Keratinocyte (primary cell): ENCODE results near the gene AP5Z1. TPM values are rescaled to one million over a fixed set of nuclear protein-coding genes. Genes with fewer than 3 reads are reported as not detected.

Source experiments
- DNase-seq: peaks from one replicate; pipeline ENCODE4 v3.0.0-alpha.2; 2011; ENCODE audit warnings: low read depth, missing footprints, low spot score
- FAIRE-seq: peaks from 2 replicates; lab custom pipeline; 2011; peaks lifted over from hg19 to GRCh38; lab: Jason Lieb, UNC
- H2AFZ ChIP-seq: 2 replicates; pipeline ENCODE4 v1.6.0; 2012; ENCODE audit warnings: low read length, control low read depth, inconsistent platforms; ENCODE audit not compliant: control insufficient read depth
- H3K27ac ChIP-seq: 2 replicates; pipeline ENCODE4 v1.5.1; 2011; ENCODE audit warnings: low read length; ENCODE audit not compliant: control insufficient read depth, insufficient read depth
- H3K27me3 ChIP-seq: 3 replicates; pipeline ENCODE4 v1.6.0; 2011; ENCODE audit warnings: low read length; ENCODE audit not compliant: control insufficient read depth, insufficient read depth; ENCODE audit errors: extremely low read depth
- H3K36me3 ChIP-seq, 2 experiments: 2 replicates in 1 of 2; 3 replicates in 1 of 2; pipeline ENCODE4 v1.5.1; 2011; ENCODE audit warnings: low read length in 2 of 2, mild to moderate bottlenecking in 1 of 2; ENCODE audit not compliant: control insufficient read depth in 2 of 2, insufficient read depth in 2 of 2; ENCODE audit errors: extremely low read depth in 1 of 2
- H3K4me1 ChIP-seq: 3 replicates; pipeline ENCODE4 v1.5.1; 2011; ENCODE audit warnings: low read length; ENCODE audit not compliant: control insufficient read depth, insufficient read depth; ENCODE audit errors: extremely low read depth
- H3K4me2 ChIP-seq: 3 replicates; pipeline ENCODE4 v1.6.0; 2011; ENCODE audit warnings: low read depth, low read length; ENCODE audit not compliant: control insufficient read depth, insufficient read depth; ENCODE audit errors: extremely low read depth
- H3K4me3 ChIP-seq, 3 experiments: fragments of 200-600 bp in 1 of 3; sonication (generic) in 1 of 3; 2 replicates in 2 of 3; 3 replicates in 1 of 3; pipeline ENCODE4 v1.5.1; 2011 to 2016; ENCODE audit warnings: low read length in 3 of 3, mild to moderate bottlenecking in 3 of 3, control low read depth in 2 of 3, inconsistent platforms in 1 of 3, low read depth in 1 of 3, mixed read lengths in 1 of 3, mixed run types in 1 of 3, moderate library complexity in 1 of 3; ENCODE audit not compliant: control insufficient read depth in 2 of 3, insufficient read depth in 2 of 3; ENCODE audit errors: extremely low read depth in 1 of 3
- H3K79me2 ChIP-seq: 2 replicates; pipeline ENCODE4 v1.6.0; 2012; ENCODE audit warnings: low read length; ENCODE audit not compliant: control insufficient read depth, insufficient read depth
- H3K9ac ChIP-seq: 3 replicates; pipeline ENCODE4 v1.6.0; 2011; ENCODE audit warnings: low read length; ENCODE audit not compliant: control insufficient read depth, insufficient read depth; ENCODE audit errors: extremely low read depth
- H3K9me1 ChIP-seq: 3 replicates; pipeline ENCODE4 v1.6.0; 2011; ENCODE audit warnings: low read length; ENCODE audit not compliant: control insufficient read depth, insufficient read depth; ENCODE audit errors: extremely low read depth
- H3K9me3 ChIP-seq: 2 replicates; pipeline ENCODE4 v1.5.1; 2012; ENCODE audit warnings: low read depth, low read length; ENCODE audit not compliant: control insufficient read depth
- H4K20me1 ChIP-seq: 3 replicates; pipeline ENCODE4 v1.6.0; 2011; ENCODE audit warnings: low read length; ENCODE audit not compliant: control insufficient read depth, insufficient read depth; ENCODE audit errors: extremely low read depth
- CTCF ChIP-seq, 3 experiments: IDR thresholded peaks in 1 of 3; conservative IDR thresholded peaks in 1 of 3; optimal IDR thresholded peaks in 1 of 3; 2 replicates in 2 of 3; 3 replicates in 1 of 3; pipeline versions ENCODE3 to v1.5.1; 2011; ENCODE audit warnings: low read length in 3 of 3, mild to moderate bottlenecking in 3 of 3, moderate library complexity in 2 of 3, control low read depth in 1 of 3, inconsistent platforms in 1 of 3; ENCODE audit not compliant: insufficient read depth in 2 of 3; ENCODE audit errors: extremely low read depth in 1 of 3
- EZH2 ChIP-seq: IDR thresholded peaks from one replicate; pipeline ENCODE4 v1.6.1; 2012; ENCODE audit warnings: inconsistent platforms, mild to moderate bottlenecking, low read length, moderate library complexity
- dilution Hi-C: fragments of 300-500 bp; cut with MboI; formaldehyde crosslinking; loops from one replicate; pipeline ENCODE4 v1.7.0; 2020; ENCODE audit warnings: low sequenced_read_pairs; ENCODE audit not compliant: extremely low pct_ligation_motif_present
- polyA plus RNA-seq, 5 experiments: library from polyadenylated mRNA; depleted of rRNA in 3 of 5; stranded (reverse) in 3 of 5; stranded (forward) in 1 of 5; unstranded in 1 of 5; fragments of >200 nt; gene quantifications; 1 replicate in 1 of 5; 2 replicates in 3 of 5; 3 replicates in 1 of 5; pipeline versions ENCODE4 v1.2.1 to v1.2.3, GENCODE V29; 2011 to 2012; ENCODE audit warnings: missing spikeins in 2 of 5, low read depth in 1 of 5, low replicate concordance in 1 of 5

The AP5Z1 gene
- polyA plus RNA-seq, 1 donor (not counting 4 experiments of a cell fraction or from before 2014, with no cell fraction given), result 12.6 TPM

DNA sequence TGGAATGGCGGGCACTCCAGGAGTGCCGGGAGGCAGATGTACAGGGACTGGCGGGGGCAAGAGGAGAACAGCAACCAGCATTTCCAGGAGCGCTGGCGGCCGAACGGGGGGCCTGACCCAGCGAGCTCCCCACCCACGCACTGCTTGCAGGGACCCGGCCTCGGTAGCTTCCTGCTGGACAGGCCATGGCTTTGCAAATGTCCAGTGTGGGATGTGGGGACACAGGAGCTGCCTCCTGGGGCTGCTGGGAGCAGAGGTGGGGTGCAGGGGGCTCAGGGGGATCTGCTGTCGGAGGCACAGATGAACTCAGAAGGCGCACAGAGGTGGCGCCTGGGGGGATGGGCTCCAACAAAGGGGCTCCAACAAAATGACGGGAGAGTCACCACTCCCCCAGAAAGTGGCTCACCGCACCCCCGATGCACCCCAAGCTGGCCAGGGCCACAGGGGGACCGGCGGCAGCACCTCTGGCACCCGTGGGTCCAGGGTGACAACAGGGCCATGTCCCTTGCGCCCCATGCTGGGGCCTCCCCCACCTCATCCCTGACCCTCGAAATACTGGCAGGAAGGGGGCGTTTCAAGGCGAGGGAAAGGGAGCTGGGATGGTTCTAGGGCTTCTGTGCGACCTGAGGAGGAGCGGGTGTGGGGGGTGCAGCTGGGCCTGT lies 41.1 kb downstream of the AP5Z1 start:
- Histone ChIP-seq H3K9me3 (no peaks in the 10 kb centered on the region), H3K4me1 (no peaks in the 10 kb centered on the region), H3K9me1 (no peaks in the 10 kb centered on the region), H3K27me3 (peaks cover 11% of the 10 kb centered on the region), H3K9ac (no peak overlapping the region), H3K4me3 (no peak overlapping the region), H3K27ac (no peak overlapping the region), H2AFZ (no peak overlapping the region), H3K4me2 (no peak overlapping the region), H4K20me1 (no peaks in the 10 kb centered on the region), H3K36me3 (no peaks in the 10 kb centered on the region), H3K79me2 (no peaks in the 10 kb centered on the region)
- FAIRE-seq, result no peak
- dilution Hi-C loops, result no loop called here
- TF ChIP-seq CTCF (optimal IDR thresholded peaks at IDR 0.05 in 1 of 3, IDR thresholded peaks at IDR 0.05 in 1 of 3, conservative IDR thresholded peaks at IDR 0.05 in 1 of 3; ENCODE audit: extremely low read depth in 1 of 3, insufficient read depth in 2 of 3, low read length in 3 of 3), result no peak
- TF ChIP-seq EZH2, result no peak
- no peak for DNase-seq

- no peak for DNase-seq
- Histone ChIP-seq H3K4me2 (no peak overlapping the region), H3K4me1 (no peaks in the 10 kb centered on the region), H3K9ac (no peak overlapping the region), H4K20me1 (no peaks in the 10 kb centered on the region), H3K27ac (no peak overlapping the region), H3K36me3 (no peaks in the 10 kb centered on the region), H3K4me3 (no peak overlapping the region), H3K27me3 (peaks cover 11% of the 10 kb centered on the region), H3K79me2 (no peaks in the 10 kb centered on the region), H3K9me1 (no peaks in the 10 kb centered on the region), H2AFZ (no peak overlapping the region), H3K9me3 (no peaks in the 10 kb centered on the region)
- no peak for FAIRE-seq
- no peak for TF ChIP-seq CTCF (optimal IDR thresholded peaks at IDR 0.05 in 1 of 3, IDR thresholded peaks at IDR 0.05 in 1 of 3, conservative IDR thresholded peaks at IDR 0.05 in 1 of 3; ENCODE audit: extremely low read depth in 1 of 3, insufficient read depth in 2 of 3, low read length in 3 of 3)
- TF ChIP-seq EZH2, result no peak
- dilution Hi-C loops, result no loop called here
These were observed 41.9 kb downstream of the AP5Z1 start for GRCh38 chr7:4817178-4817901.
